Smooth muscle cell (in vitro differentiated cells): Measurements from ENCODE around the gene PPP1R14B. TPM values are rescaled to one million over a fixed set of nuclear protein-coding genes. Genes with fewer than 3 reads are reported as not detected.

Source experiments
- DNase-seq: peaks from one replicate; lab custom pipeline; 2025; ENCODE audit not compliant: unreplicated experiment; lab: John Stamatoyannopoulos, UW
- H2AFZ ChIP-seq: fragments of 200-600 bp; sonication (generic); 2 replicates; pipeline ENCODE4 v1.6.0; 2016; ENCODE audit warnings: antibody characterized with exemption, low read depth, mild to moderate bottlenecking
- H3F3A ChIP-seq: fragments of 200-600 bp; sonication (generic); 2 replicates; pipeline ENCODE4 v1.6.0; 2017; ENCODE audit warnings: antibody characterized with exemption, low read depth
- H3K27ac ChIP-seq: fragments of 200-600 bp; sonication (generic); 2 replicates; pipeline ENCODE4 v1.5.1; 2016; ENCODE audit warnings: low read depth, mild to moderate bottlenecking
- H3K27me3 ChIP-seq: fragments of 200-600 bp; sonication (generic); 2 replicates; pipeline ENCODE4 v1.6.1; 2016; ENCODE audit warnings: low read depth, mild to moderate bottlenecking
- H3K36me3 ChIP-seq: fragments of 200-600 bp; sonication (generic); 2 replicates; pipeline ENCODE4 v1.5.1; 2016; ENCODE audit warnings: low read depth
- H3K4me1 ChIP-seq: fragments of 200-600 bp; sonication (generic); 2 replicates; pipeline ENCODE4 v1.5.1; 2016; ENCODE audit warnings: low read depth
- H3K4me2 ChIP-seq: fragments of 200-600 bp; sonication (generic); 2 replicates; pipeline ENCODE4 v1.6.0; 2016; ENCODE audit warnings: mild to moderate bottlenecking
- H3K4me3 ChIP-seq: fragments of 200-600 bp; sonication (generic); 2 replicates; pipeline ENCODE4 v1.5.1; 2016; ENCODE audit warnings: mild to moderate bottlenecking
- H3K79me2 ChIP-seq: fragments of 200-600 bp; sonication (generic); 2 replicates; pipeline ENCODE4 v1.6.0; 2016; ENCODE audit warnings: low read depth, mild to moderate bottlenecking
- H3K9ac ChIP-seq: fragments of 200-600 bp; sonication (generic); 2 replicates; pipeline ENCODE4 v1.6.0; 2016; ENCODE audit warnings: low read depth
- H3K9me3 ChIP-seq: fragments of 200-600 bp; sonication (generic); replicated peaks from 2 replicates; pipeline ENCODE4 v1.5.1; 2016; ENCODE audit warnings: low read depth
- H4K20me1 ChIP-seq: fragments of 200-600 bp; sonication (generic); 2 replicates; pipeline ENCODE4 v1.6.0; 2016; ENCODE audit warnings: low read depth
- CTCF ChIP-seq: fragments of 200-600 bp; sonication (generic); IDR thresholded peaks from 2 replicates; pipeline ENCODE4 v1.5.1; 2017; ENCODE audit warnings: borderline replicate concordance, mild to moderate bottlenecking, antibody characterized with exemption; ENCODE audit not compliant: insufficient read depth, poor library complexity, severe bottlenecking
- WGBS: methylation state at CpG from one replicate; pipeline ENCODE4 v1.1.7; 2016; ENCODE audit warnings: low lambda C conversion rate; 5-methylcytosine and 5-hydroxymethylcytosine counted together
- polyA plus RNA-seq: library from polyadenylated mRNA; unstranded; fragments of >200 nt; fragmentation: Nextera tagmentation; extraction: Ambion mirVana; gene quantifications from 2 replicates; pipeline ENCODE4 v1.2.1, GENCODE V29; 2016
- total RNA-seq: library from RNA; depleted of rRNA; stranded (reverse); fragments of >200 nt; gene quantifications from 2 replicates; pipeline ENCODE4 v1.2.3, GENCODE V29; 2014

The PPP1R14B gene
- total and polyA plus RNA-seq, 2 experiments from 2014 or later = 242 to 530 TPM

DNA sequence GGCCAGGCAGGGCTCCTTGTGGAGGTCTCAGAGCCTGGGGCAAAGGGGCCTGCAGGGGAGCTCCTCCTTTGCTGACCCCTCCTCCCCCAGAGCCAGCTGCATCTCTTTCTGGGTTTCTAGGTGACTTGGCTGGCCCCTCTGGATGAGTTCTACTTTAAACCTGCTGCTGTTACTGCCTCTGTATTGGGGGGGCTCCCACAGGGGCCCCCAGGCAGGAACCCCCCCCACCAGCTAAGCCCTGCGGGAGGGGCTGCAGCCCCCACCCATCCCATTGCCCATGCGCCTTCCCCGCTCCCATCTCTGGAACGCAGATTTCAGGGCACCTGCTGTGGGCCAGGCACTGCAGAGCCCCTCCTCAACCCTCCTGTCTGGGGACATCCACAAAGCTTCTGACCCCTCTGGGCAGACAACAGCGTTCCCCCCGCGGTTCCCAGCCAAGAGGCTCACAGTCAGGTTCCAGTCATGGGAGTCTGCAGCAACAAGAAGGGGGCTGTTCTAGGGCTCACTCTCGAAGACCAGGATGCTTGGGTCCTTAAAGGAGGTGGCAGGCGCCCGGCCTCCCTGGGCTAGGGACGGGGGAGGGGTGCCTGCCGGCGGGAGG is 3.8 kb upstream of the PPP1R14B start:
- peaks cover 19% of the 10 kb centered on the region for H3K4me1 ChIP-seq
- no peak for DNase-seq
- H3K9ac ChIP-seq = no peak overlapping the region
- H3K36me3 ChIP-seq = no peaks in the 10 kb centered on the region
- TF ChIP-seq CTCF = no peak
- no peaks in the 10 kb centered on the region for H3K27me3 ChIP-seq
- peaks cover 4% of the 10 kb centered on the region for H3F3A ChIP-seq
- no peaks in the 10 kb centered on the region for H3K9me3 ChIP-seq
- WGBS = 5% methylated on average over 9 of the region's 13 CpGs
- H2AFZ ChIP-seq = peak overlapping the region; percentile 86
- H3K4me3 ChIP-seq = peak overlapping the region; percentile 92
- peak overlapping the region; percentile 96 for H3K4me2 ChIP-seq
- H3K27ac ChIP-seq = no peak overlapping the region
- peaks cover 26% of the 10 kb centered on the region for H4K20me1 ChIP-seq
- H3K79me2 ChIP-seq = peaks cover 17% of the 10 kb centered on the region

DNA sequence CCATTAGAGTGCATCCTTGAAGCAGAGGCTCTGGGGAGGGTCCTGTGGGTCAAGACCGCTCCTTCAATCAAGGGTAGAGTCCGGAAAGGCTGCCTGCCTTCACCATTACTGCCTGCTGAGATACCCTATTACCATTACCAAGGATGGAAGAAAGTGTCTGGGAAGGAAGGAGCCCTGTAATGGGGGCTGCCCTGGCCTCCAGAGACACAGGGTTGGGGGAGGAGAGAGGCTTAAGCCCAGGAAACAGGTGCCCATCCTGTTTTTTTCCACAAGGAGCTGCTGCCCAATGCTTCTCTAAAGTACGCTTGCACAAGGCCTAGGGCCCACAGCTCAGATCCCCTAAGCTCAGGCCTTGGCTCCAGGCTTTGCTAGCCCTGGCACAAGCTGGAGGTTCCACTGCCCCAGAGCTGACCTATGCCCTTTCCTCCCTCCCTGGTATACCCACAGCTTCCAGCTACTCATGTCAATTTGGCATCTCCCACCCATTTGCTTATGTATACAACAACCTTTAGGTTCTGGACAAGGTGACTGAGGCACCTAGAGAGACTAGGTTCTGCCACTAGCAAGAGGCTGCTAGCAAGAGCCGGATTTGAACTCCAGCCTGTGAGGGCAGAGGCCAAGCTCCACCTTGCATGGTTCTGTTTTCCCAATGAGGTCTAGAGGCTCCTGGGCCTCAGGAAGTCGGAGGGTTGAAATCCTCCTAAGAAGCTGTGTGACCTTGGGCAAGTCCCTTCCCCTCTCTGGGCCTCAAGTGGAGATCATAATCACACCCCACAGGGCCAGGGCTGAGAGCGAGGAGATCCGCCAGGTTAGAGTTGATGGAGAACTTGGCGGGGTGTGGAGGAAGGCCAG is 3.0 kb upstream of the PPP1R14B start:
- no peak overlapping the region for H3K27ac ChIP-seq
- H3K4me2 ChIP-seq = no peak overlapping the region
- peaks cover 23% of the 10 kb centered on the region for H3K4me1 ChIP-seq
- H4K20me1 ChIP-seq = peaks cover 33% of the 10 kb centered on the region
- no peaks in the 10 kb centered on the region for H3K27me3 ChIP-seq
- no peaks in the 10 kb centered on the region for H3K9me3 ChIP-seq
- H2AFZ ChIP-seq = no peak overlapping the region
- H3K36me3 ChIP-seq = no peaks in the 10 kb centered on the region
- H3F3A ChIP-seq = peaks cover 4% of the 10 kb centered on the region
- DNase-seq = no peak
- no peak for TF ChIP-seq CTCF
- peaks cover 23% of the 10 kb centered on the region for H3K79me2 ChIP-seq
- no peak overlapping the region for H3K4me3 ChIP-seq
- no peak overlapping the region for H3K9ac ChIP-seq
- WGBS = 87% methylated on average over 8 of the region's 8 CpGs

DNA sequence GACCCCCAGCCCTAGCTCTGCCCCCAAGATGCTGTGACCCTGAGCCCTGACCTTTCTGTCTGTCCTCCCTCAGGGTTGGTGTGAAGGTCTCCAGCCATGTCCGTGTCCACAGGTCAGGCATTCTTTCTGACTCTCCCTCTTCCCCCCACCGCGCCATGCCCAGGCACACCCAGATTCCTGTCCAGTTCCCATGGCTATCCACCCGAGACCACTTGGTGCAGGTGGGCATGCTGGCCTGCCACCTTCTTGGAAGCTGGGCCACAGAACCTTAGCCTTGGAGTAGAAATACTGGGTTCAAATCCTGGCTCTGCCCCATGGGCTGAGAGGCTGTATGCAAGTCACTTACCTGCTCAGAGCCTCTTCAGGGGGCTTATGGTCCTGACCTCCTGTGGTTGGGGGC is 2.3 kb upstream of the PPP1R14B start:
- DNase-seq = no peak
- Histone ChIP-seq H3K9ac (no peak overlapping the region), H3K4me3 (no peak overlapping the region), H3K27ac (no peak overlapping the region), H3K9me3 (no peaks in the 10 kb centered on the region), H3K4me2 (no peak overlapping the region), H3K79me2 (peaks cover 23% of the 10 kb centered on the region), H3K4me1 (peaks cover 23% of the 10 kb centered on the region), H3K36me3 (no peaks in the 10 kb centered on the region), H2AFZ (no peak overlapping the region), H3F3A (peaks cover 4% of the 10 kb centered on the region), H4K20me1 (peaks cover 26% of the 10 kb centered on the region), H3K27me3 (no peaks in the 10 kb centered on the region)
- WGBS = 90% methylated on average over 4 of the region's 4 CpGs
- no peak for TF ChIP-seq CTCF
